Measurements from ENCODE around the gene ARHGAP20.

Gene ARHGAP20

DNA sequence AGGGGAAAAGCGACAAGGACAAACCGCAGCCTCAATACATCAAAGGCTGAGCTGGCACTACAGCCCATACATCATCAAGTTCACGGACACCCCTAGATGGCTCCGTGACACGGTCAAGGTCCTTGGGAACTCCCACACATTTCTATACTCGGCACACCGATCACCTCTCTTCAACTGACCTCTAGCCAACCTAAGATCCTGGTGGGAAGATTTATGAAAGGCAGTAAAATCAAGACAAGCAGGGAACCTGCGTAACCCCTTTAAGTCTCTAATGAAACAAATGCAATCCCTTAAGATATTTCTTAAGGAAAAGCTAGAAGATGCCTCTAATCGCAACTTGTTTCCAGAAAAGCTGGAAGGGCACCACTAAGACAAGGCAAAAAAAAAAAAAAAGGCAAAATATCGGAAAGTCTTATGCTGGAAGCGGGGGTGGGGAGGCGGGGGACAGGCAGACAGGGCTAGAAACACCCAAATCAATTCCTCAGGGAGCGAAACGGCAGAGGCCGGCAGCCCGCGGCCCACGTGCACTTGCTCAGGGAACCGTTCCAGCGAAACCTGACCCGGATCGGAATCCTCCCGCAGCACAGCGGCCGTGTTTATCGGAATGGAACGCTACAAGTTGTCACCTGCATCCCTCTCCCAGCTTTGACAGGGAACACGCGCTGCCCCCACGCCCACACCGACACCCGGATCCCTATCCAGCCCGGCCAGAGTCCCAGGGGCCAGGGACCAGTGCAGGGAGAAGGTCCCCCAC is 1.4 kb downstream of the ARHGAP20 start:
- Histone ChIP-seq H3K36me3 (ENCODE audit: control insufficient read depth in 2 of 2, insufficient read depth in 1 of 2, low read length in 2 of 2) (no peaks in the 10 kb centered on the region), H3K27ac (ENCODE audit: extremely low read depth, low read depth, low read length) (no peak overlapping the region; the same call in 1 of the 2 replicates), H3K4me3 (ENCODE audit: low read depth, low read length) (peak overlapping the region; percentile 76), H3K4me1 (ENCODE audit: control insufficient read depth, insufficient read depth, low read length) (no peaks in the 10 kb centered on the region), H3K9me3 (ENCODE audit: control insufficient read depth, insufficient read depth, low read depth, low read length) (no peaks in the 10 kb centered on the region)
- ChIA-PET CTCF (interaction anchor here (0.6 to 0.7 kb wide), 2 partner anchors 163 to 735 kb away, joined by 3 read pairs; no protein-coding TSS in a partner anchor), POLR2A (no interaction called here)
- TF ChIP-seq ZNF768 (tag by site-specific recombination; IDR thresholded peaks at IDR 0.05): no peak
- TF ChIP-seq ZNF146 (tag by site-specific recombination; IDR thresholded peaks at IDR 0.05): no peak
- no peak for TF ChIP-seq SALL2 (tag by site-specific recombination; IDR thresholded peaks at IDR 0.05; ENCODE audit: borderline replicate concordance)
- TF ChIP-seq ZNF366 (tag by site-specific recombination; conservative IDR thresholded peaks at IDR 0.05): peak; percentile 81
- no peak; the same call in 1 of the 2 replicates for TF ChIP-seq GLI4 (tag by site-specific recombination; IDR thresholded peaks at IDR 0.05)
- no peak for TF ChIP-seq BCL11A (tag by site-specific recombination; IDR thresholded peaks at IDR 0.05; ENCODE audit: low read depth)
- TF ChIP-seq ZNF514 (tag by site-specific recombination; IDR thresholded peaks at IDR 0.05): no peak
- no peak for TF ChIP-seq ZNF561 (tag by site-specific recombination; IDR thresholded peaks at IDR 0.05; ENCODE audit: borderline replicate concordance)
- TF ChIP-seq ZNF645 (tag by site-specific recombination; IDR thresholded peaks at IDR 0.05): no peak
- TF ChIP-seq OSR2 (tag by site-specific recombination; IDR thresholded peaks at IDR 0.05): peak; percentile 31; the same call in 1 of the 2 replicates
- TF ChIP-seq ZNF112 (tag by site-specific recombination; IDR thresholded peaks at IDR 0.05): no peak
- no peak for TF ChIP-seq ZNF837 (tag by site-specific recombination; IDR thresholded peaks at IDR 0.05)
- no peak for TF ChIP-seq ZNF248 (tag by site-specific recombination; IDR thresholded peaks at IDR 0.05)
- TF ChIP-seq ZNF138 (tag by site-specific recombination; IDR thresholded peaks at IDR 0.05; ENCODE audit: borderline replicate concordance): no peak
- no peak for TF ChIP-seq ZNF549 (tag by site-specific recombination; IDR thresholded peaks at IDR 0.05)
- TF ChIP-seq ZFHX2 (tag by site-specific recombination; conservative IDR thresholded peaks at IDR 0.05): peak; percentile 95
- TF ChIP-seq ZNF221 (tag by site-specific recombination; IDR thresholded peaks at IDR 0.05; ENCODE audit: borderline replicate concordance): no peak
- no peak for TF ChIP-seq ZNF175 (tag by site-specific recombination; IDR thresholded peaks at IDR 0.05)
- peak; percentile 23; the same call in 1 of the 2 replicates for TF ChIP-seq OVOL3 (tag by site-specific recombination; IDR thresholded peaks at IDR 0.05)
- TF ChIP-seq ZNF391 (tag by site-specific recombination; IDR thresholded peaks at IDR 0.05; ENCODE audit: borderline replicate concordance, low read depth): no peak
- no peak for TF ChIP-seq ZNF133 (tag by site-specific recombination; IDR thresholded peaks at IDR 0.05)
- TF ChIP-seq ZNF19 (tag by site-specific recombination; IDR thresholded peaks at IDR 0.05; ENCODE audit: low read depth): no peak
- no peak for TF ChIP-seq GLI2 (tag by site-specific recombination; IDR thresholded peaks at IDR 0.05; ENCODE audit: borderline replicate concordance, low read depth)
- TF ChIP-seq, protein P1, sequence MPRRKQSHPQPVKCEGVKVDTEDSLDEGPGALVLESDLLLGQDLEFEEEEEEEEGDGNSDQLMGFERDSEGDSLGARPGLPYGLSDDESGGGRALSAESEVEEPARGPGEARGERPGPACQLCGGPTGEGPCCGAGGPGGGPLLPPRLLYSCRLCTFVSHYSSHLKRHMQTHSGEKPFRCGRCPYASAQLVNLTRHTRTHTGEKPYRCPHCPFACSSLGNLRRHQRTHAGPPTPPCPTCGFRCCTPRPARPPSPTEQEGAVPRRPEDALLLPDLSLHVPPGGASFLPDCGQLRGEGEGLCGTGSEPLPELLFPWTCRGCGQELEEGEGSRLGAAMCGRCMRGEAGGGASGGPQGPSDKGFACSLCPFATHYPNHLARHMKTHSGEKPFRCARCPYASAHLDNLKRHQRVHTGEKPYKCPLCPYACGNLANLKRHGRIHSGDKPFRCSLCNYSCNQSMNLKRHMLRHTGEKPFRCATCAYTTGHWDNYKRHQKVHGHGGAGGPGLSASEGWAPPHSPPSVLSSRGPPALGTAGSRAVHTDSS (tag by site-specific recombination; IDR thresholded peaks at IDR 0.05): no peak
- TF ChIP-seq ZNF510 (tag by site-specific recombination; IDR thresholded peaks at IDR 0.05; ENCODE audit: insufficient replicate concordance): no peak
- TF ChIP-seq, protein P2, sequence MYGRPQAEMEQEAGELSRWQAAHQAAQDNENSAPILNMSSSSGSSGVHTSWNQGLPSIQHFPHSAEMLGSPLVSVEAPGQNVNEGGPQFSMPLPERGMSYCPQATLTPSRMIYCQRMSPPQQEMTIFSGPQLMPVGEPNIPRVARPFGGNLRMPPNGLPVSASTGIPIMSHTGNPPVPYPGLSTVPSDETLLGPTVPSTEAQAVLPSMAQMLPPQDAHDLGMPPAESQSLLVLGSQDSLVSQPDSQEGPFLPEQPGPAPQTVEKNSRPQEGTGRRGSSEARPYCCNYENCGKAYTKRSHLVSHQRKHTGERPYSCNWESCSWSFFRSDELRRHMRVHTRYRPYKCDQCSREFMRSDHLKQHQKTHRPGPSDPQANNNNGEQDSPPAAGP (tag by site-specific recombination; IDR thresholded peaks at IDR 0.05): peak; percentile 87
- no peak for TF ChIP-seq ZNF707 (tag by site-specific recombination; IDR thresholded peaks at IDR 0.05)
- 0 out of 2 replicates have a peak, but pooled peaks have one; percentile 51 for TF ChIP-seq ZNF24 (tag by site-specific recombination; IDR thresholded peaks at IDR 0.05)
- no peak for TF ChIP-seq KLF7 (tag by site-specific recombination; IDR thresholded peaks at IDR 0.05; ENCODE audit: borderline replicate concordance)
- TF ChIP-seq ZSCAN18 (tag by site-specific recombination; IDR thresholded peaks at IDR 0.05): no peak
- peak; percentile 44 for TF ChIP-seq SP2 (tag by site-specific recombination; IDR thresholded peaks at IDR 0.05)
- TF ChIP-seq TCF7L2 (IDR thresholded peaks at IDR 0.05; ENCODE audit: borderline replicate concordance, low read depth, low read length): peak; percentile 76
- TF ChIP-seq ZIC2 (tag by site-specific recombination; IDR thresholded peaks at IDR 0.05): no peak
- no peak for TF ChIP-seq ZNF354C (tag by site-specific recombination; IDR thresholded peaks at IDR 0.05; ENCODE audit: borderline replicate concordance, low read depth)
